Spleen (tissue), 11 donors: ENCODE data around the gene RYR2. TPM values are rescaled to one million over a fixed set of nuclear protein-coding genes. Genes with fewer than 3 reads are reported as not detected.

Experiments
- DNase-seq: peaks from one replicate; pipeline ENCODE4 v3.0.0-alpha.2; 2020
- H3K27ac ChIP-seq, 8 donors: fragments of 200-600 bp; sonication (generic) in 7 of 8; 1 replicate in 4 of 8; 2 replicates in 4 of 8; pipeline versions ENCODE4 v1.5.0 to v1.8.0; 2016 to 2021; ENCODE audit warnings: inconsistent platforms in 4 of 8, mild to moderate bottlenecking in 4 of 8, moderate library complexity in 1 of 8
- H3K27me3 ChIP-seq, 7 donors: fragments of 200-600 bp; sonication (generic) in 6 of 7; replicated peaks in 1 of 7; 1 replicate in 4 of 7; 2 replicates in 3 of 7; pipeline versions ENCODE4 v1.5.0 to v1.8.0; 2016 to 2021; ENCODE audit warnings: inconsistent platforms in 3 of 7, mild to moderate bottlenecking in 1 of 7
- H3K36me3 ChIP-seq, 6 donors: fragments of 200-600 bp; sonication (generic) in 5 of 6; 1 replicate in 4 of 6; 2 replicates in 2 of 6; pipeline versions ENCODE4 v1.5.0 to v1.8.0; 2016 to 2021; ENCODE audit warnings: inconsistent platforms in 2 of 6
- H3K4me1 ChIP-seq, 6 donors: fragments of 200-600 bp; sonication (generic) in 5 of 6; 1 replicate in 3 of 6; 2 replicates in 3 of 6; pipeline versions ENCODE4 v1.5.0 to v1.8.0; 2016 to 2021; ENCODE audit warnings: inconsistent platforms in 3 of 6
- H3K4me3 ChIP-seq, 8 donors: fragments of 200-600 bp; sonication (generic) in 7 of 8; 1 replicate in 4 of 8; 2 replicates in 4 of 8; pipeline versions ENCODE4 v1.5.0 to v1.8.0; 2016 to 2021; ENCODE audit warnings: inconsistent platforms in 4 of 8, mild to moderate bottlenecking in 4 of 8, moderate library complexity in 2 of 8
- H3K9me3 ChIP-seq, 8 donors: fragments of 200-600 bp; sonication (generic) in 7 of 8; 1 replicate in 4 of 8; 2 replicates in 4 of 8; pipeline versions ENCODE4 v1.5.0 to v1.8.0; 2016 to 2021; ENCODE audit warnings: inconsistent platforms in 4 of 8
- POLR2A ChIP-seq, 3 donors: fragments of 450-650 bp; IDR thresholded peaks; one replicate each; pipeline ENCODE4 v1.5.1; 2017; ENCODE audit warnings: antibody characterized with exemption in 3 of 3, mild to moderate bottlenecking in 1 of 3
- POLR2AphosphoS5 ChIP-seq, 3 donors: sonication (generic); formaldehyde crosslinking; IDR thresholded peaks; one replicate each; pipeline ENCODE4 v1.5.1; 2017; ENCODE audit warnings: antibody characterized with exemption in 3 of 3
- WGBS, 5 donors: extraction: QIAGEN DNeasy Blood & Tissue Kit in 3 of 5; methylation state at CpG; one replicate each; pipeline versions ENCODE4 v1.1.5 to v1.1.7; 2013 to 2018; 5-methylcytosine and 5-hydroxymethylcytosine counted together
- intact Hi-C: fragments of 100-400 bp; cut with DNase I; formaldehyde crosslinking; loops from one replicate; pipeline ENCODE4 v1.15.0; 2023; ENCODE audit warnings: low total_unique reads
- polyA plus RNA-seq, 3 donors: library from polyadenylated mRNA; stranded (reverse); fragments of 200-250 nt; gene quantifications; one replicate each; pipeline ENCODE4 v1.2.1, GENCODE V29; 2013
- total RNA-seq, 7 donors: library from RNA; depleted of rRNA in 3 of 7; stranded (reverse); fragments of >200 nt in 3 of 7; fragmentation: NEBNext Ultra II Directional in 4 of 7; extraction: Animal tissue kit (Norgen Biotek cat#: 25700) in 4 of 7; gene quantifications; one replicate each; pipeline versions ENCODE4 v1.1.0 to v1.2.1, GENCODE V29; 2016 to 2021
- TF ChIP-seq, protein P1 (sequence below), 11 experiments: fragments of 200-600 bp in 7 of 11; fragments of 450-650 bp in 4 of 11; sonication (generic) in 4 of 11; IDR thresholded peaks in 8 of 11; conservative IDR thresholded peaks in 3 of 11; 1 replicate in 7 of 11; 2 replicates in 4 of 11; pipeline versions ENCODE4 v1.4.0 to v1.8.0; 2016 to 2021; ENCODE audit warnings: antibody characterized with exemption in 11 of 11, inconsistent platforms in 4 of 11, mild to moderate bottlenecking in 1 of 11
- donor health status: healthy with polysubstance abuse.
- donor health status: DM: no; HTN: no; CAD: no; lungs with moderate emphysema.
- donor health status: DM: no; HTN: no; CAD: no.
- donor health status: Bipolar disorder and iron deficiency.
- donor health status: healthy.
- donor health status: DM: no; HTN: no; CAD: no.
- donor health status: DM: yes; HTN: yes; CAD: no.

The RYR2 gene
- total and polyA plus RNA-seq, 10 donors = 0.12 to 7.1 (median 3.7) TPM

DNA sequence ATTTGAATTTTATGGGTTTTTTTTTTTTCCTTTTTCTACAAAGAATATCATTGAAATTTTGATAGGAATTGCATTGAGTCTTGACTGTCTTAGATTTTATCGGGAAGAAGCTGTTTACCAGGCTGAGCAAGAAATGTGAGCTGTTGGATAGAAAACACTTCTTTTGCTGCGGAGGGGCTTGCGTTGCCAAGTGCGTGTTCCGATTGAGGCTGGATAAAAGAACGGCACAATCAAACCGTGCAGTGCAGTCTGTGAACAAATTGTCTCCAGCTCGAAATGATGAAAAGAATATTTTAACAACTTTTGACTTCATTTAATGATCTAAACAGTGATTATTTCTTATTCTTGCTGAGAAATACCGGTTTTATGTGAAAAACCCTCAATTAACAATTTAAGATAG lies 149.4 kb downstream of the RYR2 start:
- H3K27ac ChIP-seq = no peak overlapping the region
- intact Hi-C loops = no loop called here
- no peak overlapping the region for H3K4me3 ChIP-seq
- TF ChIP-seq POLR2AphosphoS5 (IDR thresholded peaks at IDR 0.05) = no peak
- TF ChIP-seq, protein P1, sequence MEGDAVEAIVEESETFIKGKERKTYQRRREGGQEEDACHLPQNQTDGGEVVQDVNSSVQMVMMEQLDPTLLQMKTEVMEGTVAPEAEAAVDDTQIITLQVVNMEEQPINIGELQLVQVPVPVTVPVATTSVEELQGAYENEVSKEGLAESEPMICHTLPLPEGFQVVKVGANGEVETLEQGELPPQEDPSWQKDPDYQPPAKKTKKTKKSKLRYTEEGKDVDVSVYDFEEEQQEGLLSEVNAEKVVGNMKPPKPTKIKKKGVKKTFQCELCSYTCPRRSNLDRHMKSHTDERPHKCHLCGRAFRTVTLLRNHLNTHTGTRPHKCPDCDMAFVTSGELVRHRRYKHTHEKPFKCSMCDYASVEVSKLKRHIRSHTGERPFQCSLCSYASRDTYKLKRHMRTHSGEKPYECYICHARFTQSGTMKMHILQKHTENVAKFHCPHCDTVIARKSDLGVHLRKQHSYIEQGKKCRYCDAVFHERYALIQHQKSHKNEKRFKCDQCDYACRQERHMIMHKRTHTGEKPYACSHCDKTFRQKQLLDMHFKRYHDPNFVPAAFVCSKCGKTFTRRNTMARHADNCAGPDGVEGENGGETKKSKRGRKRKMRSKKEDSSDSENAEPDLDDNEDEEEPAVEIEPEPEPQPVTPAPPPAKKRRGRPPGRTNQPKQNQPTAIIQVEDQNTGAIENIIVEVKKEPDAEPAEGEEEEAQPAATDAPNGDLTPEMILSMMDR (IDR thresholded peaks at IDR 0.05 in 8 of 11, conservative IDR thresholded peaks at IDR 0.05 in 3 of 11) = no peak
- TF ChIP-seq POLR2A (IDR thresholded peaks at IDR 0.05) = no peak
- no peaks in the 10 kb centered on the region for H3K9me3 ChIP-seq
- WGBS, 5 donors = 79 to 94% (median 90%) methylated on average over 9 of the region's 9 CpGs
- no peak for DNase-seq
- H3K36me3 ChIP-seq = no peaks in the 10 kb centered on the region
- H3K27me3 ChIP-seq = no peaks in the 10 kb centered on the region
- no peaks in the 10 kb centered on the region for H3K4me1 ChIP-seq

DNA sequence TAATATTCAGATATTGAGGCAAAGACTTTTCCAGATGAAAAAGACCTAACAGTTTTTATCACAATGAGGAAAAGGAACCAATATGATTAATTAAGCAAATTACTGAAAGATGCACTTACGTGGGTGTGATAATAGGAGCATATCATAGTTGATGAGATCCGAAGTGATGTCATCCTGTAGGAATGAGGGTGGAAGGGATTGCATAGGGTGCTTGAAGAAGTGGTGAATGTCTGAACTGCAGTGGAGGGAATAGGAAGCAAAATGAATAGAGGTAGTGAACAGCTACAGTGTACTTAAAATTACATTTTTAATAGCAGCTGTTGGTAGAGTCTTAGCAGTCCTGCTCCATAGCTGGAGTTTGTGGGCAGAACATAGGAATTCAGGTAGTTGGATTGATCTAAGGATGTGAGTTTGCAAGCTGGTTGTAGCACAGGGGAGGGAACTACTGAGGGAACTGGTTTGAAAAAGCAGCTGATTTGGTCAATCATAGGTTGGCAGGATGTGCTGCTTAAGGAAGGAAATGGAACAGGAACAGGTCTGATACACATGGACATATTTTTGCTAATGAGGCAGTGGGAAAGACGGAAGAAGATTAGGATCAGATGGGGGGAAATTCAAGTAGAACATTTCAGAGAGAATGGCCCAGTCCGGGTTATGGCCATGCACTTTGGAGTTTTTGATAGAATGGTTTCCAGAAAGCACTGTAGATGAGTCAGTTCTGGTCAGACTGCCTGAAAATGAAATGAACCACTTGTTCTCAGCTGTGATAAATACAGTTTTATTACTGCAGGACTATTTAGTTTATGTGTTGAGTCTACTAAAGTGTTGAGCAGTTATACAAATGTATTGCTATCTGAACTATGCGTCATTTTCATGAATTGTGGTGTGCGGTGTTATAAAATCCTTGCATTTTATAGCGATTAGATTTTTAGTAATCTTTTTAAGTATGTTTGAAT lies 155.8 kb downstream of the RYR2 start:
- no peaks in the 10 kb centered on the region for H3K4me1 ChIP-seq
- H3K4me3 ChIP-seq = no peak overlapping the region
- DNase-seq = no peak
- H3K27me3 ChIP-seq = no peaks in the 10 kb centered on the region
- intact Hi-C loops = no loop called here
- H3K27ac ChIP-seq = no peak overlapping the region
- H3K9me3 ChIP-seq = no peaks in the 10 kb centered on the region
- 69 to 75% (median 69%) methylated on average over 7 of the region's 7 CpGs for WGBS, 5 donors
- H3K36me3 ChIP-seq = no peaks in the 10 kb centered on the region
- TF ChIP-seq POLR2A (IDR thresholded peaks at IDR 0.05) (no peak), POLR2AphosphoS5 (IDR thresholded peaks at IDR 0.05) (no peak)
- TF ChIP-seq, protein P1 (IDR thresholded peaks at IDR 0.05 in 8 of 11, conservative IDR thresholded peaks at IDR 0.05 in 3 of 11) = no peak

DNA sequence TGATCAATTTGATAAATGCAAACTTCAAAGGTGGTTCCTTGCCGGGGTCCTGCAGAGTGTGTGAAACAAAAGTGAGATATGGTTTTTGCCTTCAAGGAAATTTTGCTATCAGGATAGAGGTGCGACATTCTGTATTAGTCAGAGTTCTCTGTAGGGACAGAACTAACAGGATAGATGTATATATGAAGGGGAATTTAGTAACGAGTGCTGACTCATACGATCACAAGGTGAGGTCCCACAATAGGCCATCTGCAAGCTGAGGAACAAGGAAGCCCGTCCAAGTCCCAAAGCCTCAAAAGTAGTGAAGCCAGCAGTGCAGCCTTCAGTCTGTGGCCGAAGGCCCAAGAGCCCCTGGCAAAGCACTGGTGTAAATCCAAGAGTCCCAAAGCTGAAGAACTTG lies 157.0 kb downstream of the RYR2 start:
- no peak overlapping the region for H3K27ac ChIP-seq
- intact Hi-C loops = no loop called here
- TF ChIP-seq, protein P1 (IDR thresholded peaks at IDR 0.05 in 8 of 11, conservative IDR thresholded peaks at IDR 0.05 in 3 of 11) = no peak
- no peak for TF ChIP-seq POLR2AphosphoS5 (IDR thresholded peaks at IDR 0.05)
- TF ChIP-seq POLR2A (IDR thresholded peaks at IDR 0.05) = no peak
- no peaks in the 10 kb centered on the region for H3K4me1 ChIP-seq
- H3K27me3 ChIP-seq = no peaks in the 10 kb centered on the region
- 65 to 83% (median 75%) methylated on average over 6 of the region's 6 CpGs for WGBS, 5 donors
- no peak for DNase-seq
- no peak overlapping the region for H3K4me3 ChIP-seq
- H3K36me3 ChIP-seq = no peaks in the 10 kb centered on the region
- H3K9me3 ChIP-seq = no peaks in the 10 kb centered on the region

DNA sequence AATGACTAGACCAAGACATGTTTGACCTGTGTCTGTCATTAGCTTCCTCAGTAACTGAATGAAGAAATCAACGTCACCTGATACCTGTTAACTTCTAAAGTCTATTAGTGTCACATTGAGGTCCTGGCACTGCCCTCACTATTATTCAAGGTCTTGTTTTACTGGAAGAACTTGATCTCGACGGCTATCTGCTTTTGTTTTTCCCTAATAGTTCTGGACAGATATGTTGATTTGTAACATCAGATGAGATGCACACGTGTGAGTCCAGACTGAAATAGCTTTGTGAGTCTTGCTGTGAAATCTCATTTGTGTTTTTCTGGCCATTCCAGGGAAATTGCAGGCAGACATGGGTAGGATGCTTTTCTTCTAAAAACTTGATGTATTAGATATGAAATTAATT lies 159.2 kb downstream of the RYR2 start:
- Histone ChIP-seq H3K27ac (no peak overlapping the region), H3K9me3 (no peaks in the 10 kb centered on the region), H3K36me3 (no peaks in the 10 kb centered on the region), H3K4me1 (no peaks in the 10 kb centered on the region), H3K4me3 (no peak overlapping the region), H3K27me3 (no peaks in the 10 kb centered on the region)
- WGBS, 5 donors = 74 to 85% (median 80%) methylated on average over 4 of the region's 4 CpGs
- no peak for DNase-seq
- no peak for TF ChIP-seq POLR2A (IDR thresholded peaks at IDR 0.05)
- TF ChIP-seq POLR2AphosphoS5 (IDR thresholded peaks at IDR 0.05) = no peak
- TF ChIP-seq, protein P1 (IDR thresholded peaks at IDR 0.05 in 8 of 11, conservative IDR thresholded peaks at IDR 0.05 in 3 of 11) = no peak
- intact Hi-C loops = no loop called here
